Activated CD4-positive, CD25-positive, alpha-beta regulatory T cell treated with anti-CD3 and anti-CD28 coated beads, Interleukin-2, amount 50 U/mL, for 16 hours (primary cell): ENCODE data around the gene ARL6IP1.
"Not testable (repeated sequence)": the region's sequence is repeated elsewhere in the genome, so short reads cannot be mapped to it uniquely, and the experiment has no call there.

Experiments
- DNase-seq: peaks from one replicate; pipeline ENCODE4 v3.0.0-alpha.2; 2020; ENCODE audit warnings: low read depth, low spot score

Gene ARL6IP1

GRCh38 chr16:18799500-18799899, 1.8 kb downstream of the ARL6IP1 start:
- no peak for DNase-seq

GRCh38 chr16:18797746-18798145, 3.6 kb downstream of the ARL6IP1 start:
- no peak for DNase-seq

DNA sequence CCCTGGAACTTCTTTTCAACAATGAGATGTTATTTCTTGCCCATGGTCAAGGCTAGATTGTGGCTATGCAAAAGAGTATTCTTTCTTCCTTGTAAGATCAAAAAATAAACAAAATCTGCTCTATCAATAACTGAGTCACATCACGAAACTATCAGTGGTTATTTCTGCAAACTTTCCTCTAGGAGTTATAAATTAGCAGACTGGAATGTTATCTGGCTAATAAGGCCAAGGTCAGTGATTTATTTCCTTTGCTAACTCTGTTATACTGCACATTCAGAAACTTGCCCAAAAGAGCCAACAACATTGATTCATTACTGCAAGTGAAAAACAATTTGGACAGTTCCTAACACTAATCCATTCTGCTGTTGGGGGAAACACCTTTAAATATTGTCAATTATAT, 5.0 kb downstream of the ARL6IP1 start:
- no peak for DNase-seq

DNA sequence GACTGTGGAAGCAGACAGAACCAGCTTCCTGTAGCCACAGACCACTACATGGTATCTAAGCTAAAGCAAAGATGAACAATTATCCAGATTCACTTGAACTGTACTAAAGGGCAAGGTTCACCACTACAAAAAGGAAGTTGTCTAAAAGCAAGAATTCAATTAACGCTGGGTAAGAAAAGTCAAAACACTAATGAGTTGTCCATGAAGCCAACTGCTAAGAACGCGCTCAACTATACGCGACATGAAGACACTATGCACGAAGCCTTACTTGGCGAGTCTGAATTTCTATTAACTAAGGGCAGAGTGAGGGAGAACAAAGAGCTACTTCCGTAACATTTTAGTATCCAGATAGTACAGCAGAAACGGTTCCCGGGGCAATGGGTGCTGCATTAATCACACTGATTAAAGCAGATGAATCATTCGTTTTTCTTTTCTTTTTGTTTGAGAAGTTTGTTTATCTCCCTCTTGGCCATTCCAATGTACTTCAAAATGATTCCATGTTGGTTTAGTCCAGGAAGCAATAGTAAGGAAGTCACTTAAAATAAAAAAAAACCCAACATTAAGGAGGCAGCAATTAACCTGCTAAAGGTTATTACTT, 8.4 kb downstream of the ARL6IP1 start:
- no peak for DNase-seq

DNA sequence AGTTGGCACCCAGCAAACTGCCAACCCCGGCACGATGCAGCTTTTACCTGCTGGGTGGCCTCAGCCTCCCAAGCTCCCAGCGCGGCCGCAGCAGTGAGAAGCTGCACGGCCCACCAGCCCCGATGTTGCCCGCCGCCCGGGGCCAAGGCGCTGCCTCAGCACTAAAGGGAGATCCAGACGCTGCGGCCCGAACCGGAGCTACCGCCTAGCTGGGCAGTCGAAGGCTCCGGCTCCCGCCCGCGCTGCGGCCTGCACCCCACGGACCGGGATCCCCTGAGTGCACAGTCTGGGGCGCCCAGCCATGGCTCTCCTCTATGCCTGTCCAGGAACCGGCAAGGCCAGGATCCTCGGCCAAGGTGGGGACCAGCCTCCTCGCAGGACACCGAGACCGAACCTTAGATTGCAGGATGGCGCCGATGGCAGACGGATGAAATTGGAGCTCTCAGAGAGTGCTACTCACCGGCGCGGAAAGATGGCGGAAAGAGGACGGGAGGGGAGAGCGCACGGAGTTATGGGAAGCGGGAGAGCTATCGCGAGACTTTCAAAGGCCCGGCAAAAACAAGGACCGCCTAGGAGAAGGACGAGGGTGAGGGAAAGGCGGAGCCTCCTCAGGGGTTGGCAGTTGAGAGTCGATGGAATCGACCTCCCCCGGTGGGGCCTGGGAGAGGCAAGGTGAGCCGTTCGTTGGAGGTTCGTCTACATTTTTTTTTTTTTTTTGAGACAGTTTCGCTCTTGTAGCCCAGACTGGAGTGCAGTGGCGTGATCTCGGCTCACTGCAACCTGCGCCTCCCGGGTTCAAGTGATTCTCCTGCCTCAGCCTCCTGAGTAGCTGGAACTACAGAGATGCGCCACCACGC, 11.3 kb downstream of the ARL6IP1 start, which contains the start of gene RPS15A:
Gene RPS15A, minus strand, starts transcription at position 485 of the 857 bp plus-strand sequence. CDS start 1,221 bp downstream, outside the sequence.
- DNase-seq: peak; percentile 86

- no peak for DNase-seq
Observed at GRCh38 chr16:18789515-18789849, 11.9 kb downstream of the ARL6IP1 start.

GRCh38 chr16:18788828-18789514, 12.4 kb downstream of the ARL6IP1 start:
- no peak for DNase-seq

GRCh38 chr16:18784917-18785623, 16.3 kb downstream of the ARL6IP1 start:
- DNase-seq: no peak

DNA sequence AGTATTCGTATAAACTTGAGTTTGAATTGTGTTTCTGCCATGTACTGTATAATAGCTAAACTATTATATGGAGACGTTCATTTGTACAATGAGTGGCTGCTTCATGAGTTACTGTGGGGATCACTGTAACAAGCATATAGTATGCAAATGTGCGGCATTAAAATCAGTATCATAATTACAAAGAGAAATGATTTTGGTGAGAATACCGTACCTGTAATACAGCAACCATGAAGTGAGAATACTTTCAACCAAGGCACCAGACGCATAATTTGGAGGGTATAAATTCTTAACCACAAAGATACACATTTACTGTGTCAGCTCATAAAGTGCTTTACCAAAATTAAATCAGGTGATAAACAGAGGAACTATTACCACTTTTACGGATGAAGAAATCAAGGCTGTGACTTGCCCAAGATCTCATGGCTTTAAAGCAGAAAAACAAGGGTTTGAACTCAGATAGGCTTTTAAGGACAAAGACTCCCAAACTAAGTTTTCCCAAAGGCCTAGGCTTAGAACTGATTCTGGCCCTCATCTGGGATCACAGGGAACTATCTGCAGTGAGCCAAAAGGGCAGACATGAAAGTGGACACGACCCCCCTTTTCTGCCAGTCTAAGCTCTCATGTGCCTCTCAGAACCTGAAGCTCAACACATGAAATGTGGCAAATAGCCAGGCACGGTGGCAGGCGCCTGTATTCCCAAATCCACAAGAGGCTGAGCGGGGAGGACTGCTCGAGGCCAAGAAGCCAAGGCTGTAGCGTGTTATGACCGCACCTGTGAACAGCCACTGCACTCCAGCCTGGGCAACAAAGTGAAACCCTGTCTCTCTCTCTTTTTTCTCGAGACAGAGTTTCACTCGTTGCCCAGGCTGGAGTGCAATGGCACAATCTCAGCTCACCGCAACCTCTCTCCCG, 17.7 kb downstream of the ARL6IP1 start:
- DNase-seq: no peak

GRCh38 chr16:18782697-18783429, 18.5 kb downstream of the ARL6IP1 start:
- no peak for DNase-seq

DNA sequence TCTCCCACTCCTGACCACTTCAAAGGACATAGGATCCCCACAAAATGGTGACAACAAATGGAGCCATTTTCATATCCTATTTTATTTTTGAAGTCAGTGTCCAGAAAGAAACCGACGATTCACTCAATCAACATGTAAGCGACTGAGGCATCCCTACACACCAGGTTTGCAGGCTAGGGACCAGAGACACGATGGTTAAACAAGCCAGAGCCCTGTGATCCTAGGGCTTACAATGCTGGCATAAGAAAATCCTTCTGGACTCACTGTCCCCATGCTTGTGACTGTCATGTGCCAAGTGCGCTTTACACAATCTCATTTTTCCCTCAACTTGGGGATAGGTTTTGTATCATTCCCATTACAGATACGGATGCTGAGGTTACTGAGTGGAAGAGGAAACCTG, 20.1 kb downstream of the ARL6IP1 start:
- not testable (repeated sequence) for DNase-seq

DNA sequence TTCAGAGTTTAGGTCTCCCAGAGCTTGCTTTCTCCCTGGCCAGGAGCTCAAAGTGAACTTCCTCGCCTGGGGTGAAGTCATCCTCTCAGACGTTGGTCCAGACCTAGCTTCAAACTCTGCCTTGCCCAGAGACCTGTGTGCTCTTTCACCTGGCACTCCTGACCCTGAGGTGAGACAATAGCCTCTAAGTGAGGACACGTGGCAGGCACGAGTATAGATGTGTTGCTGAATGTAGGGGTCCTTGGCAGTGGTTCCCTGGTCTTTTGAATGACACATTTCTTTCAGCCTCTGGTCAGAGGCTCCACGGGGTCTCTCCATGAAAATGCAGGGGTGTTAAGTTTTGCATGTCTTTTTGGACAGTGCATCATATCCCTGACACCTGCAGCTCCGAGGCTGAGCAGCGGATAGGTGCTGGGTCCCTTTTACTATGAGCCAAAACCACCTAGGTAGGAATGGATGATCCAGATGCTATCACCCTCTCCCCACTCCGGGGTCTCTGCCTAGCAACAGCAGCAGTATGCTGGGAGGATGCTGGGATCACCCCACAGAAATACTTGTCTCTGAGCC, 20.8 kb downstream of the ARL6IP1 start:
- not testable (repeated sequence) for DNase-seq

- DNase-seq: not testable (repeated sequence)
Observed at GRCh38 chr16:18777664-18778063, 23.7 kb downstream of the ARL6IP1 start.

- DNase-seq: not testable (repeated sequence)
Observed at GRCh38 chr16:18776334-18776733, 25.0 kb downstream of the ARL6IP1 start.

- DNase-seq: not testable (repeated sequence)
Observed at GRCh38 chr16:18774651-18775050, 26.7 kb downstream of the ARL6IP1 start.

- not testable (repeated sequence) for DNase-seq
Observed at GRCh38 chr16:18772171-18772570, 29.2 kb downstream of the ARL6IP1 start.

- not testable (repeated sequence) for DNase-seq
Observed at GRCh38 chr16:18770336-18770962, 30.9 kb downstream of the ARL6IP1 start.

- DNase-seq: not testable (repeated sequence)
Observed at GRCh38 chr16:18767217-18767616, 34.1 kb downstream of the ARL6IP1 start.

GRCh38 chr16:18762713-18763112, 38.6 kb downstream of the ARL6IP1 start:
- not testable (repeated sequence) for DNase-seq
